Upper lobe of right lung (tissue), 1 donor: ENCODE measurements around the gene ITPR2. TPM values are rescaled to one million over a fixed set of nuclear protein-coding genes. Genes with fewer than 3 reads are reported as not detected.

Experiments used
- ATAC-seq: fragments of 200-7000 bp; cut with Tn5 transposase; one replicate; pipeline ENCODE4 v1.9.1; 2020; ENCODE audit warnings: mild to moderate bottlenecking, moderate library complexity
- DNase-seq: peaks from one replicate; pipeline ENCODE4 v3.0.0-alpha.2; 2020
- H3K27ac ChIP-seq: fragments of 200-600 bp; one replicate; pipeline ENCODE4 v1.8.0; 2022
- H3K27me3 ChIP-seq: fragments of 200-600 bp; one replicate; pipeline ENCODE4 v1.8.0; 2022; ENCODE audit warnings: mild to moderate bottlenecking
- H3K36me3 ChIP-seq: fragments of 200-600 bp; one replicate; pipeline ENCODE4 v1.8.0; 2022
- H3K4me1 ChIP-seq: fragments of 200-600 bp; one replicate; pipeline ENCODE4 v1.8.0; 2022
- H3K4me3 ChIP-seq: fragments of 200-600 bp; one replicate; pipeline ENCODE4 v1.8.0; 2022; ENCODE audit warnings: mild to moderate bottlenecking
- H3K9me3 ChIP-seq: fragments of 200-600 bp; one replicate; pipeline ENCODE4 v1.8.0; 2022
- CTCF ChIP-seq: fragments of 200-600 bp; IDR thresholded peaks from one replicate; pipeline ENCODE4 v1.8.0; 2022; ENCODE audit warnings: antibody characterized with exemption
- intact Hi-C: fragments of 100-400 bp; cut with DNase I; formaldehyde crosslinking; loops from one replicate; pipeline ENCODE4 v1.11.0; 2022
- total RNA-seq: library from RNA; stranded (reverse); fragmentation: NEBNext Ultra II Directional; extraction: Animal tissue kit (Norgen Biotek cat#: 25700); gene quantifications from one replicate; pipeline ENCODE4 v1.2.1, GENCODE V29; 2021
- donor health status: DM: no; HTN: yes; CAD: no; lungs with severe emphysema.

ITPR2 gene
- total RNA-seq, 1 donor from 2014 or later: 50.8 TPM

GRCh38 chr12:26622601-26623000, 210.4 kb downstream of the ITPR2 start:
- H3K4me3 ChIP-seq: no peak overlapping the region
- H3K27ac ChIP-seq: no peak overlapping the region
- H3K4me1 ChIP-seq: no peaks in the 10 kb centered on the region
- no peaks in the 10 kb centered on the region for H3K27me3 ChIP-seq
- no peaks in the 10 kb centered on the region for H3K9me3 ChIP-seq
- TF ChIP-seq CTCF: no peak
- DNase-seq: no peak
- no peak for ATAC-seq
- peaks cover 59% of the 10 kb centered on the region for H3K36me3 ChIP-seq
- intact Hi-C loops: no loop called here

GRCh38 chr12:26621932-26622331, 211.1 kb downstream of the ITPR2 start:
- Histone ChIP-seq H3K4me1 (no peaks in the 10 kb centered on the region), H3K9me3 (no peaks in the 10 kb centered on the region), H3K27ac (no peak overlapping the region), H3K4me3 (no peak overlapping the region), H3K27me3 (no peaks in the 10 kb centered on the region), H3K36me3 (peaks cover 59% of the 10 kb centered on the region)
- intact Hi-C loops: no loop called here
- ATAC-seq: no peak
- no peak for DNase-seq
- TF ChIP-seq CTCF: no peak

- Histone ChIP-seq H3K27ac (no peak overlapping the region), H3K36me3 (peaks cover 51% of the 10 kb centered on the region), H3K4me1 (no peaks in the 10 kb centered on the region), H3K27me3 (no peaks in the 10 kb centered on the region), H3K4me3 (no peak overlapping the region), H3K9me3 (no peaks in the 10 kb centered on the region)
- intact Hi-C loops: no loop called here
- ATAC-seq (no peak), DNase-seq (no peak)
- TF ChIP-seq CTCF: no peak
These were observed 212.1 kb downstream of the ITPR2 start for GRCh38 chr12:26620907-26621306.

GRCh38 chr12:26617513-26617912, 215.5 kb downstream of the ITPR2 start:
- Histone ChIP-seq H3K27ac (no peak overlapping the region), H3K4me3 (no peak overlapping the region), H3K27me3 (no peaks in the 10 kb centered on the region), H3K36me3 (peaks cover 35% of the 10 kb centered on the region), H3K9me3 (no peaks in the 10 kb centered on the region), H3K4me1 (no peaks in the 10 kb centered on the region)
- DNase-seq (no peak), ATAC-seq (no peak)
- intact Hi-C loops: no loop called here
- no peak for TF ChIP-seq CTCF

GRCh38 chr12:26614011-26614616, 218.9 kb downstream of the ITPR2 start:
- no peak overlapping the region for H3K27ac ChIP-seq
- no peak overlapping the region for H3K4me3 ChIP-seq
- H3K4me1 ChIP-seq: no peaks in the 10 kb centered on the region
- H3K9me3 ChIP-seq: no peaks in the 10 kb centered on the region
- intact Hi-C loops: no loop called here
- no peaks in the 10 kb centered on the region for H3K27me3 ChIP-seq
- peak; percentile 48 for TF ChIP-seq CTCF
- peaks cover 9% of the 10 kb centered on the region for H3K36me3 ChIP-seq
- DNase-seq: no peak
- ATAC-seq: peak; percentile 49

GRCh38 chr12:26612203-26612602, 220.8 kb downstream of the ITPR2 start:
- ATAC-seq (no peak), DNase-seq (no peak)
- H3K9me3 ChIP-seq: no peaks in the 10 kb centered on the region
- intact Hi-C loops: no loop called here
- no peak overlapping the region for H3K27ac ChIP-seq
- no peaks in the 10 kb centered on the region for H3K4me1 ChIP-seq
- no peaks in the 10 kb centered on the region for H3K36me3 ChIP-seq
- TF ChIP-seq CTCF: no peak
- no peak overlapping the region for H3K4me3 ChIP-seq
- no peaks in the 10 kb centered on the region for H3K27me3 ChIP-seq
